Stimulated activated naive CD4-positive, alpha-beta T cell treated with Interleukin-2 at 50 U/mL for 16 hours (primary cell): ENCODE measurements around the gene MRPS11.
"Not testable (repeated sequence)": the region's sequence is repeated elsewhere in the genome, so short reads cannot be mapped to it uniquely, and the experiment has no call there.

Experiments
- DNase-seq: peaks from one replicate; lab custom pipeline; 2025; lab: John Stamatoyannopoulos, UW

The MRPS11 gene

GRCh38 chr15:88490036-88490435 lies 22.5 kb downstream of the MRPS11 start:
- DNase-seq: no peak

- no peak for DNase-seq
Measured at GRCh38 chr15:88491158-88491557, 23.6 kb downstream of the MRPS11 start.

DNA sequence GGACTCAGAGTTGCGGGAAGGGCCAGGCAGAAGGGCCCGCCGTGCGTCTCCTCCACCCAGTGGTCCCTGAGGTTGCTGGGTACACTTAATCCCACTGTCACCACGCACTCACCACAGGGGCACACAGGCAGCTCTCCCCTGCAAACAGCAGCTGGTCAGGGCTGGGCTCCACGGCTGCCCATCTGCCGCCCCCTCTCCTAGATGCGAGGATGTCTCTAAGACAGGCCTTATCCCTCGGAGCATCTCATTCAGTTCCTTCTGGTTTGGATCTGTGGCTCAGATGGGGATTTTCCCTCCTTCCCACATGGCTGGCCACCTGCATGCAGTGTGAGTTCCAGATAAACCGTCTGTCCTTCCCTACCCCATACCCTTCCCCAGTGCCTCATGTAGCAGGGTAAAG lies 26.3 kb downstream of the MRPS11 start:
- DNase-seq: no peak

DNA sequence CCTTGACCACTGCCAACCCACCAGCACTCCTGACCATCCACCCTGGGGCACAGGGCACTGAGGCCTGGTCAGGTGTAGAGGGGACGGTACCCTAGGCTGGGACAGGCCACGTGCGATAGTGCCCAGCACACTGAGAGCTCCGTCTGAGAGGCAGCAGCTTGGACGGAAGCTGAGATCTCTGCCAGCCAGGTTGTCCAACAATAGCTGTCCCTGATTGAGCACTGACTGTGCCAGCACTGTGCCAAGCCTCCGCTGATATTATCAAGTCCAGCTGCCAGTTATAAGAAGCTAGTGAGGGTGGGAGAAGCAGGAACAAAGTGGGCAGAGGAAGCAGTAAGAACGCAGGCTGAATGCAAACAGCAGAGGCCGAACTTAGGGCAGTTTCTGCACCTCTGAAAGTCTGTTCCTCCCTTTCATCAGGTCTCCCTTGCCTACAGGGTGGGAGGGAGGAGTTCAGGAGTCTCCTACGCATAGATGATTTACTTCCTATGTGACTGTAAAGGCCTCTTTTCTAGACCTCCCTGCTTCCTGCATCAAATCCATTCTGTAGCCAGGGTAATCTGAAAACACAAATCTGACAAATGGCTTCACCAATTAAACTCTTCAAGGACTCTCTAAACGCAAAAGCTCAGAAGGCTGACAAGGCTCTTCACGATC lies 29.7 kb downstream of the MRPS11 start:
- no peak for DNase-seq

GRCh38 chr15:88498996-88499395 lies 31.5 kb downstream of the MRPS11 start:
- DNase-seq: no peak

- DNase-seq: no peak
Measured at GRCh38 chr15:88504445-88504844, 36.9 kb downstream of the MRPS11 start.

GRCh38 chr15:88505721-88506120 lies 38.2 kb downstream of the MRPS11 start:
- no peak for DNase-seq

DNA sequence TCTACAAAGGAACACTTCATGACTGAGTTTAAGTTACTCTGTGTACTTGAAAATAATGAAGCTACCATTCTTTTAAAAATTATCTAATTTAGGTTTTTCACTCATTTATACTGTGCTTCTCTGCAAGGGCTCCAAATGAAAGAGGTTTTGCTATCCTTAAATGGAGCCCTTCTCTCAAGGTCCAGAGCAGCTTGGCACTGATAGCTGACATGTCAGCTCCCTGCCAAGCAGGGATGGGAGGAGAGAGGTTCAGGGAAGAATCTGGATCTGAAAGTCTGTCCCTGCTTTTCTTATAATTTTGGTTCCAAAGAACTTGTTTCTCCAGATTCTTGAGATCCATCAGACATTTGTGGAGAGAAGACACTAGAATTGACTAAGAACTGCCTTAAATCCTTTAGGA lies 39.1 kb downstream of the MRPS11 start:
- no peak for DNase-seq

GRCh38 chr15:88509321-88509720 lies 41.8 kb downstream of the MRPS11 start:
- no peak for DNase-seq

- no peak for DNase-seq
Measured at GRCh38 chr15:88509964-88510363, 42.5 kb downstream of the MRPS11 start.

- no peak for DNase-seq
Measured at GRCh38 chr15:88511161-88511560, 43.7 kb downstream of the MRPS11 start.

GRCh38 chr15:88512078-88512477 lies 44.6 kb downstream of the MRPS11 start:
- no peak for DNase-seq

DNA sequence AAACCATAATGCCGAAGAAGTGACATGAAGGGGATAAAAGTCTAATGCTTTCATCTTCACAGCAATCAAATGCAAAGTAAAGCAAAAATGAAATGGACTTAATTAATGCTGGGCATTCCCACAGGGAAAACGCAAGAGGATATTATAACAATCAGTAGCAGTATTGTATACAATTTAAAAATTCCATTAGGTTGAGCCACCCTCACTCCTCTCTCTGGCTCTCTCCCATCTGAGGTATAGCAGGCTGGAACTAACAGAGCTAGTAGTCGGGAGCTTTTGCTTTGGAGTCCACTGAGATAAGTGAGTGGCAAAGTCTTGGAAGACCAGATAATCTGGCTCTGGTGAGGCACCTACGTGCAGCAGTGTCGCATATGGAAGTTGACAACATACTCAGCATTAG lies 45.1 kb downstream of the MRPS11 start:
- DNase-seq: no peak

DNA sequence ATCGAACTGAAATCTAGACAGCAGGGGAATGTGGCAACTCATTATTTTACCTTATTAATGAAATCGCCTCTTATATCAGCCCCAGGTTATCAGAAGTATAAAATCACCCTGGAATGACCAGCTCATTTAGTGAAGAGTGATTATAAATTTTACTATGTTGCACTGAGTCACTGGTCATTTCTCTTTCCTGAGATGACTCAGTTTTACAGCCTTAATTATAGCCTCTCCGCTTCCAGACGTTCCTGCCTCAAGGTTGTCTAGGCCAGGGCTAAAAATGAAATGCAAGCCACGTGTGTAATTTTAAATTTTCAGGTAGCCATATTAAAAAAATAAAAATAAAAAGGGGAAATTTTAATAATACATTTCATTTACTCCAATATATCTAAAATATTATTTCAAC lies 45.7 kb downstream of the MRPS11 start:
- no peak for DNase-seq

DNA sequence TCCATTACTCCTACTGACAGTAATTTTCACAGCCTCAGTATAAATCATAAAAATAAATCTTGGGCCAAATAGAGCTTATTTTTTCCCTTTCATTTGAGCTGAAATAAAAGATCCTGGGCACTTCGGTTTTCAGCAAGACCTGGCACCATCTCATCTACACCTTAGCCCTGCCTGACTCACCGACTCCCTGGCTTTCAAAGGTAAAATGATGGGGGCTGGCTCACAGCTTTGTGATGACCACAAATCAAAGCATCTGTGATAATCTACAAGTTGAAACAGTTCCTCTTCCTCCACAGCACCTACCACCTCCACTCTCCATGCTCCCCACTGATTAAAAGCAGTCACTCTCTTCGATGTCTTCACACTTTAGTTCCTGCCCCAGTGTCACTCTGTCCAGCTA lies 51.4 kb downstream of the MRPS11 start:
- no peak for DNase-seq

DNA sequence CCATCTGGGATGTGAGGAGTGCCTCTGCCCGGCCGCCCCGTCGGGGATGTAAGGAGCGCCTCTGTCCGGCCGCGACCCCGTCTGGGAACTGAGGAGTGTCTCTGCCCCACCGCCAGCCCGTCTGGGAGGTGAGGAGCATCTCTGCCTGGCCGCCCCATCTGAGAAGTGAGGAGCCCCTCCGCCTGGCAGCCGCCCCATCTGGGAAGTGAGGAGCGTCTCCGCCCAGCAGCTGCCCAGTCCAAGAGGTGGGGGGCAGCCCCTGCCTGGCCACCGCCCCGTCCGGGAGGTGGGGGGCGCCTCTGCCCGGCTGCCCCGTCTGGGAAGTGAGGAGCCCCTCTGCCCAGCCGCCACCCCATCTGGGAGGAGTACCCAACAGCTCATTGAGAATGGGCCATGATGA lies 56.6 kb downstream of the MRPS11 start:
- DNase-seq: not testable (repeated sequence)

GRCh38 chr15:88525418-88525817 lies 57.9 kb downstream of the MRPS11 start:
- DNase-seq: no peak

DNA sequence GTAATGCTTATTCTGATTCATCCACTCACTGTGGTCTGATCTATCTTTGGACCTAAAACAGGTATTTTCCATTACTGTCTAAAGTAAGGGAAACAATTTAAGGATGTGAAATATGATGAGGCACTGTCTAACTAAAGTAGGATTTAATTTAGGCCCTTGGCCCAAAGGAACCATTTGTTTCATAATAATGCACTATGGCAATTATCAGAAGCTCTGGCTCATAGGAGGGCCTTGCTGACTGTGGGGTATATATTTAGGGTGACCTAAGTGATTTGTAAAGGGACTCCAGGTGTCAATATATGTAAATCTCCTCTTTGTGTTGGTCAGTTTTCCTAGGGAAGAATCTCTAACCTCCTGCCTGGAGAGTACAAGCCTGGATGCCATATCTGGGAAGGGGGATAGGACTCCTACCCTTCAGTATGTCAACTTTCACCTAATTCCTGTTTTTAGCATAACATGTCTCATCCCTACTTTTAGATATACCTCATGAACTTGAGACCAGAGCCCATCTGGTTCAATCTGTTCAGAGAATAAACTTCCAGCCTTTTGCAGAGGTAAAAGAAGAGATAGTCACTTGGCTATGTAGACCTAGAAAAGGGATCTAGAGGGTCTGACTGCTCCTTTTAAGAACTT lies 58.9 kb downstream of the MRPS11 start:
- DNase-seq: no peak

DNA sequence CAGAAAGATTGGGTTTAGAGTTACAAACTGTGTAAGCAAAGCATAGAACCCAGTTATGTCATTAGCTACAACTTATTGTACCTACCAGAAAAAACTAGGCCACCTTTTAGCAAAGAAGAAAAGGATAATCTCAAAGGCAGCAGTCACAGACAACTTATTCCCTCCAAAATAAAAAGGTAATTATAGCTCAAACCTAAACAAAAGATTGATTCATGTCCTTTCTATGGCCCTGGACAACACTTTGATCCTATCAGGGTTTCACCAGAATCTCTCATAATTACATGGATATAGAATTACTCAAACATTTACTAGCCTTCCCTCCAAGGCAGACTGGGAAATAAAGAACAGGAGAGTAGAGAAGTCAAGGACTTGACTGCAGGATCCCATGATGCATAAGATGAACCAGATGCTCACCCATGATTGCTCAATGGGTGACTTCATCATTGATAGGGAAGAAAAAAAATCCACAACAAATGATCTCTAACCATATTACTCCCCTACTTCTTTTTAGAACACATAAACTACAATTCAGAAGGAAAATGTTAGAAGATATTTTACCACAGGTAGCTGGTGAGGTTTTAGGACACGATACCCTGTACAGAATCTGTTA lies 61.6 kb downstream of the MRPS11 start:
- DNase-seq: no peak
